Measurements from ENCODE around the gene GTPBP3.

DNA sequence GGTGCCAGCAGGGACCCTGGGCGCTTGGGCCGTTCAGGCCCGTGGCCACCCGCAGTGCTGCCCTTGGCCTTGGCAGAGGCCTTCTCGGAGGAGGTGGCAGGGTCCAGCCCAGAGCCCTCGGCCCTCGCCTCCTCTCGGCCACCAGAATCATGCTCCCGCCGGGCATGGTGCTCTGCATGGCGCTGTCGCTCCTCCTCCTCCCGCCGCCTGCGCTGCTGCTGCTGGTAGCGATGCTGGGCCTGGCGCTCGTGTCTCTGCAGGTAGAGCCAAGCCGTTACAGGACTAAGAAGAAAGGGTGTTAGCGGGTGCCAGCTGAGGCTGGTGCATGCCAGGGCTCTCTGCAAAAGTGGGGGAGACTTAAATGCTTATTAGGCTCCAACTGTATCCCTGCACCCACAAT is 12.2 kb upstream of the GTPBP3 start:
- TF ChIP-seq, protein P1, sequence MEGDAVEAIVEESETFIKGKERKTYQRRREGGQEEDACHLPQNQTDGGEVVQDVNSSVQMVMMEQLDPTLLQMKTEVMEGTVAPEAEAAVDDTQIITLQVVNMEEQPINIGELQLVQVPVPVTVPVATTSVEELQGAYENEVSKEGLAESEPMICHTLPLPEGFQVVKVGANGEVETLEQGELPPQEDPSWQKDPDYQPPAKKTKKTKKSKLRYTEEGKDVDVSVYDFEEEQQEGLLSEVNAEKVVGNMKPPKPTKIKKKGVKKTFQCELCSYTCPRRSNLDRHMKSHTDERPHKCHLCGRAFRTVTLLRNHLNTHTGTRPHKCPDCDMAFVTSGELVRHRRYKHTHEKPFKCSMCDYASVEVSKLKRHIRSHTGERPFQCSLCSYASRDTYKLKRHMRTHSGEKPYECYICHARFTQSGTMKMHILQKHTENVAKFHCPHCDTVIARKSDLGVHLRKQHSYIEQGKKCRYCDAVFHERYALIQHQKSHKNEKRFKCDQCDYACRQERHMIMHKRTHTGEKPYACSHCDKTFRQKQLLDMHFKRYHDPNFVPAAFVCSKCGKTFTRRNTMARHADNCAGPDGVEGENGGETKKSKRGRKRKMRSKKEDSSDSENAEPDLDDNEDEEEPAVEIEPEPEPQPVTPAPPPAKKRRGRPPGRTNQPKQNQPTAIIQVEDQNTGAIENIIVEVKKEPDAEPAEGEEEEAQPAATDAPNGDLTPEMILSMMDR (IDR thresholded peaks at IDR 0.05; ENCODE audit: control extremely low read depth in 1 of 3, insufficient read depth in 1 of 3, low read depth in 1 of 3, low read length in 3 of 3), result no peak
- TF ChIP-seq KDM1A (IDR thresholded peaks at IDR 0.05; ENCODE audit: borderline replicate concordance, low read length), result no peak
- TF ChIP-seq CBX8 (IDR thresholded peaks at IDR 0.05; ENCODE audit: borderline replicate concordance, low read depth, low read length), result no peak
- no peak for TF ChIP-seq TEAD4 (IDR thresholded peaks at IDR 0.05; ENCODE audit: low read depth, low read length)
- TF ChIP-seq POLR2A (IDR thresholded peaks at IDR 0.05; ENCODE audit: control extremely low read depth in 1 of 2, low read depth in 2 of 2, low read length in 2 of 2), result no peak
- TF ChIP-seq, protein P2, sequence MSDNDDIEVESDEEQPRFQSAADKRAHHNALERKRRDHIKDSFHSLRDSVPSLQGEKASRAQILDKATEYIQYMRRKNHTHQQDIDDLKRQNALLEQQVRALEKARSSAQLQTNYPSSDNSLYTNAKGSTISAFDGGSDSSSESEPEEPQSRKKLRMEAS (IDR thresholded peaks at IDR 0.05), result no peak
- no peak for TF ChIP-seq EZH2 (IDR thresholded peaks at IDR 0.05; ENCODE audit: low read depth, low read length, severe bottlenecking)
- no peak for TF ChIP-seq EP300 (IDR thresholded peaks at IDR 0.05; ENCODE audit: borderline replicate concordance in 1 of 2, low read depth in 2 of 2, low read length in 2 of 2)
- TF ChIP-seq RAD21 (IDR thresholded peaks at IDR 0.05 in 1 of 2, conservative IDR thresholded peaks at IDR 0.05 in 1 of 2; ENCODE audit: low read depth in 2 of 2, low read length in 2 of 2), result no peak
- TF ChIP-seq POLR2AphosphoS5 (IDR thresholded peaks at IDR 0.05; ENCODE audit: low read depth, low read length), result no peak
